GM19351 (cell line): ENCODE results near the gene RPF1.
"Not testable (repeated sequence)": the region's sequence is repeated elsewhere in the genome, so short reads cannot be mapped to it uniquely, and the experiment has no call there.

Source experiments
- ATAC-seq: cut with Tn5 transposase; IDR thresholded peaks from one replicate; pipeline ENCODE4 v1.9.1; 2021; ENCODE audit warnings: mild to moderate bottlenecking, moderate library complexity; ENCODE audit not compliant: unreplicated experiment

RPF1 gene

GRCh38 chr1:84489766-84490165, 10.7 kb downstream of the RPF1 start:
- ATAC-seq = no peak

- ATAC-seq = no peak
These were observed 13.7 kb downstream of the RPF1 start for GRCh38 chr1:84492726-84493125.

- no peak for ATAC-seq
These were observed 14.7 kb downstream of the RPF1 start for GRCh38 chr1:84493747-84494146.

GRCh38 chr1:84496498-84496897, 17.4 kb downstream of the RPF1 start:
- no peak for ATAC-seq

- ATAC-seq = no peak
These were observed 18.7 kb downstream of the RPF1 start for GRCh38 chr1:84497631-84498275.

GRCh38 chr1:84502927-84503326, 23.9 kb downstream of the RPF1 start:
- no peak for ATAC-seq

GRCh38 chr1:84504580-84505492, 25.8 kb downstream of the RPF1 start:
- ATAC-seq = no peak

- peak; percentile 31 for ATAC-seq
These were observed 26.5 kb downstream of the RPF1 start for GRCh38 chr1:84505493-84506001.

- peak; percentile 76 for ATAC-seq
These were observed 27.1 kb downstream of the RPF1 start, which contains the start of the genes GNG5 and SPATA1 for GRCh38 chr1:84506002-84506728. Gene GNG5, minus strand, starts transcription at chr1:84506581. Its CDS starts 490 bp downstream, at chr1:84506091. Gene SPATA1, plus strand, starts transcription at chr1:84506386. Its CDS starts 9,974 bp downstream, at chr1:84516360.

GRCh38 chr1:84506729-84507453, 27.8 kb downstream of the RPF1 start:
- no peak for ATAC-seq

- not testable (repeated sequence) for ATAC-seq
These were observed 28.8 kb downstream of the RPF1 start for GRCh38 chr1:84507887-84508286.

- ATAC-seq = no peak
These were observed 29.4 kb downstream of the RPF1 start for GRCh38 chr1:84508510-84508909.

- no peak for ATAC-seq
These were observed 30.0 kb downstream of the RPF1 start for GRCh38 chr1:84509029-84509428.

- no peak for ATAC-seq
These were observed 31.1 kb downstream of the RPF1 start for GRCh38 chr1:84510165-84510564.

GRCh38 chr1:84510668-84511067, 31.6 kb downstream of the RPF1 start:
- ATAC-seq = no peak

GRCh38 chr1:84524590-84524989, 45.5 kb downstream of the RPF1 start:
- ATAC-seq = no peak

GRCh38 chr1:84525779-84526178, 46.7 kb downstream of the RPF1 start:
- no peak for ATAC-seq

- no peak for ATAC-seq
These were observed 59.5 kb downstream of the RPF1 start for GRCh38 chr1:84538599-84538998.

GRCh38 chr1:84539972-84540371, 60.9 kb downstream of the RPF1 start:
- ATAC-seq = no peak

- ATAC-seq = no peak
These were observed 61.7 kb downstream of the RPF1 start for GRCh38 chr1:84540759-84541158.
